ENCODE data around the gene ABCA2. TPM values are rescaled to one million over a fixed set of nuclear protein-coding genes. Genes with fewer than 3 reads are reported as not detected.

The ABCA2 gene
- total RNA-seq, 1 donor: 20.3 TPM

GRCh38 chr9:137019891-137020683 lies 8.0 kb downstream of the ABCA2 start:
- H3K27me3 ChIP-seq (ENCODE audit: insufficient read depth, low read length): no peaks in the 10 kb centered on the region
- H2AFZ ChIP-seq (ENCODE audit: low read length): no peak overlapping the region
- no peak overlapping the region for H3K4me3 ChIP-seq (ENCODE audit: insufficient read depth, low read length)
- H3K27ac ChIP-seq (ENCODE audit: low read depth, low read length): no peak overlapping the region
- H3K9me3 ChIP-seq (ENCODE audit: low read depth, low read length): no peaks in the 10 kb centered on the region
- no peak for TF ChIP-seq CTCF (IDR thresholded peaks at IDR 0.05; ENCODE audit: extremely low read depth, low read depth, low read length)
- no peaks in the 10 kb centered on the region for H3K36me3 ChIP-seq (ENCODE audit: insufficient read depth, low read length)
- no peaks in the 10 kb centered on the region for H3K4me1 ChIP-seq (ENCODE audit: insufficient read depth, low read length)
- no peak overlapping the region for H3K4me2 ChIP-seq (ENCODE audit: insufficient read depth, low read length)
- no peaks in the 10 kb centered on the region for H3K79me2 ChIP-seq (ENCODE audit: insufficient read depth, low read length)
- H4K20me1 ChIP-seq (ENCODE audit: insufficient read depth, low read length): peaks cover 6% of the 10 kb centered on the region
- no peak for DNase-seq (ENCODE audit: insufficient read length, low spot score, missing footprints)

GRCh38 chr9:137018761-137019559 lies 9.1 kb downstream of the ABCA2 start:
- no peaks in the 10 kb centered on the region for H3K9me3 ChIP-seq (ENCODE audit: low read depth, low read length)
- H3K4me3 ChIP-seq (ENCODE audit: insufficient read depth, low read length): no peak overlapping the region
- H2AFZ ChIP-seq (ENCODE audit: low read length): no peak overlapping the region
- no peak overlapping the region for H3K27ac ChIP-seq (ENCODE audit: low read depth, low read length)
- H3K4me1 ChIP-seq (ENCODE audit: insufficient read depth, low read length): no peaks in the 10 kb centered on the region
- DNase-seq (ENCODE audit: insufficient read length, low spot score, missing footprints): no peak
- no peaks in the 10 kb centered on the region for H3K27me3 ChIP-seq (ENCODE audit: insufficient read depth, low read length)
- no peaks in the 10 kb centered on the region for H3K79me2 ChIP-seq (ENCODE audit: insufficient read depth, low read length)
- H3K36me3 ChIP-seq (ENCODE audit: insufficient read depth, low read length): no peaks in the 10 kb centered on the region
- H3K4me2 ChIP-seq (ENCODE audit: insufficient read depth, low read length): no peak overlapping the region
- no peak for TF ChIP-seq CTCF (IDR thresholded peaks at IDR 0.05; ENCODE audit: extremely low read depth, low read depth, low read length)
- peaks cover 6% of the 10 kb centered on the region for H4K20me1 ChIP-seq (ENCODE audit: insufficient read depth, low read length)

GRCh38 chr9:137017791-137018497 lies 10.1 kb downstream of the ABCA2 start:
- TF ChIP-seq CTCF (IDR thresholded peaks at IDR 0.05; ENCODE audit: extremely low read depth, low read depth, low read length): no peak
- Histone ChIP-seq H3K4me2 (ENCODE audit: insufficient read depth, low read length) (no peak overlapping the region), H3K36me3 (ENCODE audit: insufficient read depth, low read length) (no peaks in the 10 kb centered on the region), H3K27me3 (ENCODE audit: insufficient read depth, low read length) (no peaks in the 10 kb centered on the region), H3K4me3 (ENCODE audit: insufficient read depth, low read length) (no peak overlapping the region), H3K9me3 (ENCODE audit: low read depth, low read length) (no peaks in the 10 kb centered on the region), H4K20me1 (ENCODE audit: insufficient read depth, low read length) (peaks cover 6% of the 10 kb centered on the region), H3K27ac (ENCODE audit: low read depth, low read length) (no peak overlapping the region), H3K4me1 (ENCODE audit: insufficient read depth, low read length) (no peaks in the 10 kb centered on the region), H3K79me2 (ENCODE audit: insufficient read depth, low read length) (no peaks in the 10 kb centered on the region), H2AFZ (ENCODE audit: low read length) (no peak overlapping the region)
- DNase-seq (ENCODE audit: insufficient read length, low spot score, missing footprints): no peak
